PC-9 (cell line): Measurements from ENCODE around the gene CROCC2. TPM values are rescaled to one million over a fixed set of nuclear protein-coding genes. Genes with fewer than 3 reads are reported as not detected.

Source experiments
- BruUV-seq: library from RNA; stranded (reverse); fragments of 400-500 nt; replicated peaks from 2 replicates; lab custom pipeline; 2021; lab: Mats Ljungman, UMichigan
- CTCF ChIA-PET: fragments of 300-600 bp; sonication (Branson Sonifier 250); formaldehyde crosslinking; loops from one replicate; lab custom pipeline; 2022; ENCODE audit warnings: antibody characterized with exemption; lab: Charles Lee
- POLR2A ChIA-PET: fragments of 300-600 bp; sonication (Branson Sonifier 250); formaldehyde crosslinking; loops from one replicate; lab custom pipeline; 2022; ENCODE audit warnings: antibody characterized with exemption; ENCODE audit not compliant: unreplicated experiment; lab: Charles Lee
- DNase-seq, 2 experiments: peaks; one replicate each; pipeline versions ENCODE4 v3.0.0 to v3.0.0-alpha.2; 2015 to 2022; ENCODE audit warnings: mixed read lengths in 1 of 2
- H2AFZ ChIP-seq: fragments of 200-600 bp; sonication (generic); 2 replicates; pipeline ENCODE4 v1.8.1; 2017; ENCODE audit warnings: antibody characterized with exemption
- H3F3A ChIP-seq: fragments of 200-600 bp; sonication (generic); 2 replicates; pipeline ENCODE4 v1.8.1; 2017; ENCODE audit warnings: antibody characterized with exemption, mild to moderate bottlenecking, low read depth; ENCODE audit not compliant: insufficient read depth
- H3K27ac ChIP-seq: fragments of 200-600 bp; sonication (generic); 2 replicates; pipeline ENCODE4 v1.6.1; 2016; ENCODE audit warnings: mixed run types
- H3K27me3 ChIP-seq: fragments of 200-600 bp; sonication (generic); 2 replicates; pipeline ENCODE4 v1.6.1; 2016; ENCODE audit warnings: low read depth, mixed run types; ENCODE audit not compliant: insufficient read depth
- H3K36me3 ChIP-seq: fragments of 200-600 bp; sonication (generic); 2 replicates; pipeline ENCODE4 v1.6.1; 2016; ENCODE audit warnings: low read depth, mixed run types
- H3K4me1 ChIP-seq: fragments of 200-600 bp; sonication (generic); replicated peaks from 2 replicates; pipeline ENCODE4 v1.6.1; 2016; ENCODE audit warnings: mixed run types; ENCODE audit not compliant: insufficient read depth
- H3K4me2 ChIP-seq: fragments of 200-600 bp; sonication (generic); 2 replicates; pipeline ENCODE4 v1.6.1; 2017; ENCODE audit warnings: mixed run types
- H3K4me3 ChIP-seq: fragments of 200-600 bp; sonication (generic); 2 replicates; pipeline ENCODE4 v1.6.1; 2016; ENCODE audit warnings: mixed run types
- H3K79me2 ChIP-seq: fragments of 200-600 bp; sonication (generic); 2 replicates; pipeline ENCODE4 v1.6.1; 2017; ENCODE audit warnings: low read depth, mixed run types
- H3K9me2 ChIP-seq: fragments of 200-600 bp; sonication (generic); 2 replicates; pipeline ENCODE4 v1.8.1; 2017; ENCODE audit warnings: mild to moderate bottlenecking; ENCODE audit not compliant: insufficient read depth
- H3K9me3 ChIP-seq: fragments of 200-600 bp; sonication (generic); 2 replicates; pipeline ENCODE4 v1.8.1; 2016; ENCODE audit warnings: low read depth; ENCODE audit not compliant: insufficient read depth
- H4K20me1 ChIP-seq: fragments of 200-600 bp; sonication (generic); 2 replicates; pipeline ENCODE4 v1.8.1; 2017; ENCODE audit not compliant: insufficient read depth
- CTCF ChIP-seq: fragments of 200-600 bp; sonication (generic); conservative IDR thresholded peaks from 2 replicates; pipeline ENCODE4 v1.6.1; 2017; ENCODE audit warnings: mixed run types, antibody characterized with exemption, mild to moderate bottlenecking, moderate library complexity
- EZH2 ChIP-seq: fragments of 200-600 bp; sonication (generic); IDR thresholded peaks from 2 replicates; pipeline ENCODE4 v1.8.0; 2017; ENCODE audit warnings: antibody characterized with exemption, low read depth
- intact Hi-C: fragments of 100-400 bp; cut with micrococcal nuclease; formaldehyde crosslinking; loops from one replicate; pipeline ENCODE4 v1.10.0; 2022; ENCODE audit not compliant: unreplicated experiment
- total RNA-seq: library from RNA; stranded (reverse); gene quantifications from 2 replicates; pipeline ENCODE4 v1.2.3, GENCODE V29; 2021

The CROCC2 gene
- total RNA-seq, 1 experiment from 2014 or later: not detected

GRCh38 chr2:241029599-241030332 lies 123.6 kb downstream of the CROCC2 start:
- Histone ChIP-seq H4K20me1 (no peaks in the 10 kb centered on the region), H3K27ac (no peak overlapping the region), H3K79me2 (no peaks in the 10 kb centered on the region), H3K27me3 (0 out of 2 replicates have a peak, but pooled peaks cover 4% of the 10 kb centered on the region), H3K4me2 (no peak overlapping the region), H3K9me3 (peaks cover 21% of the 10 kb centered on the region), H2AFZ (no peak overlapping the region), H3K4me3 (no peak overlapping the region), H3K9me2 (no peaks in the 10 kb centered on the region), H3K36me3 (no peaks in the 10 kb centered on the region), H3F3A (0 out of 2 replicates have a peak, but pooled peaks cover 5% of the 10 kb centered on the region), H3K4me1 (no peaks in the 10 kb centered on the region)
- no TSS peak for BruUV-seq
- DNase-seq: no peak
- CTCF ChIA-PET: no interaction called here
- POLR2A ChIA-PET: no interaction called here
- no peak for TF ChIP-seq CTCF
- intact Hi-C loops: no loop called here

- H3K4me2 ChIP-seq: no peak overlapping the region
- TF ChIP-seq CTCF (no peak), EZH2 (no peak)
- no peak for DNase-seq
- 0 out of 2 replicates have a peak, but pooled peaks cover 5% of the 10 kb centered on the region for H3F3A ChIP-seq
- BruUV-seq: no TSS peak
- no peaks in the 10 kb centered on the region for H3K79me2 ChIP-seq
- ChIA-PET CTCF (no interaction called here), POLR2A (no interaction called here)
- H3K27me3 ChIP-seq: 0 out of 2 replicates have a peak, but pooled peaks cover 4% of the 10 kb centered on the region
- no peak overlapping the region for H3K4me3 ChIP-seq
- no peak overlapping the region for H2AFZ ChIP-seq
- no peaks in the 10 kb centered on the region for H3K4me1 ChIP-seq
- no peaks in the 10 kb centered on the region for H4K20me1 ChIP-seq
- no peaks in the 10 kb centered on the region for H3K36me3 ChIP-seq
- no peaks in the 10 kb centered on the region for H3K9me2 ChIP-seq
- no peak overlapping the region for H3K27ac ChIP-seq
- intact Hi-C loops: no loop called here
- H3K9me3 ChIP-seq: peaks cover 16% of the 10 kb centered on the region
These were observed 124.2 kb downstream of the CROCC2 start for GRCh38 chr2:241030333-241030680.

GRCh38 chr2:241030883-241031282 lies 124.7 kb downstream of the CROCC2 start:
- no peak for DNase-seq
- no TSS peak for BruUV-seq
- no peaks in the 10 kb centered on the region for H3K9me2 ChIP-seq
- peaks cover 11% of the 10 kb centered on the region; the same call in 1 of the 2 replicates for H3K9me3 ChIP-seq
- H3F3A ChIP-seq: 0 out of 2 replicates have a peak, but pooled peaks cover 5% of the 10 kb centered on the region
- no peaks in the 10 kb centered on the region for H4K20me1 ChIP-seq
- H3K4me1 ChIP-seq: no peaks in the 10 kb centered on the region
- H3K27ac ChIP-seq: no peak overlapping the region
- H3K79me2 ChIP-seq: no peaks in the 10 kb centered on the region
- intact Hi-C loops: no loop called here
- no peak overlapping the region for H3K4me2 ChIP-seq
- no peak overlapping the region for H2AFZ ChIP-seq
- no peak overlapping the region for H3K4me3 ChIP-seq
- no peaks in the 10 kb centered on the region for H3K36me3 ChIP-seq
- ChIA-PET POLR2A (no interaction called here), CTCF (no interaction called here)
- H3K27me3 ChIP-seq: 0 out of 2 replicates have a peak, but pooled peaks cover 4% of the 10 kb centered on the region
- TF ChIP-seq CTCF (no peak), EZH2 (no peak)
